22Rv1 (cell line): ENCODE data around the gene TEKT1.
"Not testable (repeated sequence)": the region's sequence is repeated elsewhere in the genome, so short reads cannot be mapped to it uniquely, and the experiment has no call there.

ENCODE experiments used
- ZFX ChIP-seq: fragments of 450-650 bp; IDR thresholded peaks from 2 replicates; pipeline ENCODE4 v1.6.1; 2017; ENCODE audit warnings: antibody characterized with exemption, borderline replicate concordance
- TF ChIP-seq, protein P1 (sequence below): fragments of 450-650 bp; IDR thresholded peaks from 2 replicates; pipeline ENCODE4 v1.5.1; 2017; ENCODE audit warnings: mild to moderate bottlenecking

DNA sequence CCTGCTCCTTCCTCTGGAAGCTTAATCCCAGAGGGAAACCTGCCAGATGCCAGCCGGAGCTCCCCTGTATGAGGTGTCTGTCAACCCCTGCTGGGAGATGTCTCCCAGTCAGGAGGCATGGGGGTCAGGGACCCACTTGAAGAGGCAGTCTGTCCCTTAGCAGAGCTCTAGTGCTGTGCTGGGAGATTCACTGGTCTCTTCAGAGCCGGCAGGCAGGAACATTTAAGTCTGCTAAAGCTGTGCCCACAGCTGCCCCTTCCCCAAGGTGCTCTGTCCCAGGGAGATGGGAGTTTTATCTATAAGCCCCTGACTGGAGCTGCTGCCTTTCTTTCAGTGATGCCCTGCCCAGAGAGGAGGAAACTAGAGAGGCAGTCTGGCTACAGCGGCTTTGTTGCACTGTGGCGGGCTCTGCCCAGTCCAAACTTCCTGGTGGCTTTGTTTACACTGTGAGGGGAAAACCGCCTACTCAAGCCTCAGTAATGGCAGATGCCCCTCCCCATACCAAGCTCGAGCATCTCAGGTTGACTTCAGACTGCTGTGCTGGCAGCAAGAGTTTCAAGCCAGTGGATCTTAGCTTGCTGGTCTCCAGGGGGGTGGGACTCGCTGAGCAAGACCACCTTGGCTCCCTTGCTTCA is 17.1 kb upstream of the TEKT1 start:
- TF ChIP-seq, protein P1, sequence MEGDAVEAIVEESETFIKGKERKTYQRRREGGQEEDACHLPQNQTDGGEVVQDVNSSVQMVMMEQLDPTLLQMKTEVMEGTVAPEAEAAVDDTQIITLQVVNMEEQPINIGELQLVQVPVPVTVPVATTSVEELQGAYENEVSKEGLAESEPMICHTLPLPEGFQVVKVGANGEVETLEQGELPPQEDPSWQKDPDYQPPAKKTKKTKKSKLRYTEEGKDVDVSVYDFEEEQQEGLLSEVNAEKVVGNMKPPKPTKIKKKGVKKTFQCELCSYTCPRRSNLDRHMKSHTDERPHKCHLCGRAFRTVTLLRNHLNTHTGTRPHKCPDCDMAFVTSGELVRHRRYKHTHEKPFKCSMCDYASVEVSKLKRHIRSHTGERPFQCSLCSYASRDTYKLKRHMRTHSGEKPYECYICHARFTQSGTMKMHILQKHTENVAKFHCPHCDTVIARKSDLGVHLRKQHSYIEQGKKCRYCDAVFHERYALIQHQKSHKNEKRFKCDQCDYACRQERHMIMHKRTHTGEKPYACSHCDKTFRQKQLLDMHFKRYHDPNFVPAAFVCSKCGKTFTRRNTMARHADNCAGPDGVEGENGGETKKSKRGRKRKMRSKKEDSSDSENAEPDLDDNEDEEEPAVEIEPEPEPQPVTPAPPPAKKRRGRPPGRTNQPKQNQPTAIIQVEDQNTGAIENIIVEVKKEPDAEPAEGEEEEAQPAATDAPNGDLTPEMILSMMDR = not testable (repeated sequence)
- not testable (repeated sequence) for TF ChIP-seq ZFX
